ENCODE results near the gene PLA2G4B.

DNA sequence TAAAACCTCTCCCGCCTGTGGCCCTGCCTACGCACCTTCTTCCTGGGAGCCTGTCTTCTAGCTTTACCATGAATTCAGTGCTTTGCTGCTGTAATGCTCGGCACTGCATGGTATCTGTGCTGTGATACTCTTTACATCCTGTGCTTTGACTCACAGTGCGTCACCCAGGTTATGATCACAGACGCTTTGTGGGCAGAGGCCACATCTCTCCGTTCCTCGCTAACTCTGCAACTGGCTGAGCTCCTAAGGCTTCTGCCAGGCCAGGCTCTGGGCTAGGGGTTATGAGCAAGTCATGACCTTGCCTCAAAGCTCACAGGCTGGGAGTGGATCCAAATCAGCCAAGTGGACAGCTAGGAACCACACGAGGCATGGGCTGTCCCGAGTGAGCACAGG, 32.0 kb downstream of the PLA2G4B start:
- TF ChIP-seq CTCF (optimal IDR thresholded peaks at IDR 0.05 in 1 of 3, IDR thresholded peaks at IDR 0.05 in 1 of 3, conservative IDR thresholded peaks at IDR 0.05 in 1 of 3; ENCODE audit: extremely low read depth in 1 of 3, insufficient read depth in 2 of 3, low read length in 3 of 3) (no peak), EZH2 (IDR thresholded peaks at IDR 0.05; ENCODE audit: low read length) (no peak)

Measured in keratinocyte (primary cell).